T1000 (cell line): ENCODE measurements around the gene SLC13A3.

Experiments used
- DNase-seq: peaks from one replicate; lab custom pipeline; 2025; ENCODE audit warnings: mixed read lengths; lab: John Stamatoyannopoulos, UW

SLC13A3 gene

GRCh38 chr20:46635514-46636136, 15.6 kb downstream of the SLC13A3 start:
- no peak for DNase-seq

- DNase-seq: no peak
Observed at GRCh38 chr20:46634528-46634927, 16.7 kb downstream of the SLC13A3 start.

DNA sequence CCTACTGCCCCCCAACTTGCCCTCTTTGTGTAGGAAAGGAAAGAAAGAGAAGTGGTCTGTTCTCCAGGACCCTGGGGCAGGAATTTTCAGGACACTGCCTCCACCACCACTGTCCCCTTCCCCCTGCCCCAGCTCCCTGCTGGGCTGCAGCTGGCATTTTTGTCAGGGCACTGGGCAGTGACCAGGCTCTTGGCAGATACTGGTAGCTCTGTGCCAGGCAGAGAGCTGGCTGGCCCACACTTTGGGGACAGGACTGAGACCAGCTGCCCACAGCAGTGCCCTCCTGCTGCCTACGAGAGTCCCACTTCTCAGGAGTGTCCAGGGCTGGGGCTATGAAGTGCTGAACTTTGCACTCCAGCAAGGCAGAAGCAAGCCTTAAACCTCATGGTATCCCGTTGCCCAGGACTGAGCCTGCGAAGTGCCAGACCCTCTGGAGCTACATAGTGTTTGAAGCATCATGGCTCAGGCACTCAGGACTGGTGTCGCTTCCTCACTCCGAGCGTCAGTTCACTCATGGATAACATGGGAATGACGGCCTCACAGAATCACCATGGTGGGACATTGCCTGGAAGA, 19.3 kb downstream of the SLC13A3 start:
- no peak for DNase-seq

DNA sequence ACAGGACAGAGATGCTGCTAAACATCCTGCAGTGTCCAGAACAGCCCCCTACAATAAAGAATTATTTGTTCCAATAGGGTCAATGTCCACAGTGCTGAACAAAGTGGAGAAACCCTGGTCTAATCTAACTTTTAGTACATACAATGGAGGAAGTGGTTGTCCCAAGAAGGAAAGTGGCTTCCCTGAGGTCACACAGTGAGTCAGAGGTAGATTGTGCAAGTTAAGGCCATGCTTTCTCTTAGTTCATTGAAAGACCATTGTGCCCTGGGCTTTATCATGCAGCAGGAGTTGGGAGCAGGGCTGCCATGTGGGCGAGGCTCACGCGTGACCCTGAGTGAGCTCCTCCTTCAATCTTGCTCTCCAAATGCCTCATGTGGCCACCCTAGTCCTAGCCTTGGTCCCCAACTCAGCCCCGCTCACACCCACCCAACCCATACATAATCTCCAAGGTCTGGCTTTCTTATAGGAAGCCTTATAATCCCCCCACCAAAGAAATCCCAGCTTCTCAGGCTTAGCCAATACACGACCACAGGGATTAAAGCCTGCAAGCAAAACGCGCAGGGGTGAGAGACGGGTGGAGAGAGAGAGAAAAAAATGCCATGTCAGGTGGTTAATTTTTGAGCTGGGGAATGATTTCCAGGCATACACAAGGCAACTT, 19.9 kb downstream of the SLC13A3 start:
- DNase-seq: no peak

DNA sequence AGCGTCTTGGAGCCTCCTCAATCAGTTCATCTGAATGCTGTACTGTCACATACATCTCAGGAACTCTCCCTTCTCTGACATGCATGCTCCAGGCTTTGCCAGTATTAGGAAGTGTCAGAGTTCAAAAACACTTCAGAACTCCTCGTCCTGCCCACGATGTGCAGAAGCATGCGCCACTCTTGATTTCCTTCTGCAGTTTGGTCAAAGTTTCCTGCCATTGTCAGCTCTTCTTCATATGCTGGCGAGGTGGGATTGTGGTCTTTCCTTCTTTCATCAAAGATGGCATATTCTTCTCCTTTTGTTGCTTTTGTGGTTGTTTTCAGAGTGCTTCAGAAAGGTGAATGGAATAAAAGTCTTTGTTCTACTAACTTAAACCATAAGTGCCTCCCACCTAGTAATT, 21.0 kb downstream of the SLC13A3 start:
- DNase-seq: no peak

DNA sequence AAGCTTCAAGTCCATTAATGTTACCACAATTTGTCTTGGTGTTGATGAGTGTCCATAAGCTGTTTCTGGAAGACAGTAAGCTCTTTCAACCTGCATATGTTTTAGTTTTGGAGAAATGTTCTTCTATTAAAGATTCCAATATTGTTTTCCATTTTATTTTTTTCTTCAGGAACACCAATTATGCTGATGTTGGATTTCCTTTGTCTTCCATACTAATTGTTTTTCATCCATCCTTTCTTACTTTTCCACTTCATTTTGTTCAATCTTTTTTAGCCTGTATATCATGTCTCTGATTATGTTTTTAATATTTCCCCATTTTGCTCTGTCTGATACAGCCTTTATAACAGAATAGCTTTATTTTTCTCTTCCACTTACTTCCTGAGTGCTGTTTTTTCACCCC, 21.9 kb downstream of the SLC13A3 start:
- DNase-seq: no peak

- no peak for DNase-seq
Observed at GRCh38 chr20:46627234-46627633, 24.0 kb downstream of the SLC13A3 start.

GRCh38 chr20:46626758-46627157, 24.5 kb downstream of the SLC13A3 start:
- DNase-seq: no peak

DNA sequence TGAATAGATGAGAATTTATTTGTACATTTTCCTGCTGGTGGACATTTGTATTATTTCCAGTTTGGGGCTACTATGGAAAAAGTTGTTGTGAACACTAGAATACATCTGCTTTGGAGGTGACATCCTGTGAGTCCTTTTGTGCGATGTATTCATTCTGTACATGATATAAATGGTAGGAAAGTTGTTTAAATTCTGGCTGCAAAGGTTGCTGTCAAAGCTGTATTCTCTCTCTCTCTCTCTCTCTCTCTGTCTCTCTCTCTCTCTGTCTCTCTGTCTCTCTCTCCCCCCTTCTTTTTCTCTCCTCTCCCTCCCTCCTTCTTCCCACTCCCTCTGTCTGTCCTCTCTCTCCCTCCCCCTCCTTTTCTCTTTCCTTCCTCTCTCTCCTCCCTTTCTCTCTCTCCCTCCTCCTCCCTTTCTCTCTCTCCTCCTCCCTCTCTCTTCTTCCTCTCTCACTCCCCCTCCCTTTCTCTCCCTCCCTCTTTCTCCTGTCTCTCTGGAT, 25.3 kb downstream of the SLC13A3 start:
- no peak for DNase-seq

- no peak for DNase-seq
Observed at GRCh38 chr20:46624946-46625345, 26.3 kb downstream of the SLC13A3 start.

GRCh38 chr20:46622165-46622564, 29.1 kb downstream of the SLC13A3 start:
- DNase-seq: no peak

- no peak for DNase-seq
Observed at GRCh38 chr20:46621492-46621891, 29.8 kb downstream of the SLC13A3 start.

- DNase-seq: no peak
Observed at GRCh38 chr20:46619445-46619844, 31.8 kb downstream of the SLC13A3 start.

- DNase-seq: no peak
Observed at GRCh38 chr20:46618316-46619100, 32.8 kb downstream of the SLC13A3 start.

GRCh38 chr20:46614503-46614902, 36.8 kb downstream of the SLC13A3 start:
- no peak for DNase-seq

DNA sequence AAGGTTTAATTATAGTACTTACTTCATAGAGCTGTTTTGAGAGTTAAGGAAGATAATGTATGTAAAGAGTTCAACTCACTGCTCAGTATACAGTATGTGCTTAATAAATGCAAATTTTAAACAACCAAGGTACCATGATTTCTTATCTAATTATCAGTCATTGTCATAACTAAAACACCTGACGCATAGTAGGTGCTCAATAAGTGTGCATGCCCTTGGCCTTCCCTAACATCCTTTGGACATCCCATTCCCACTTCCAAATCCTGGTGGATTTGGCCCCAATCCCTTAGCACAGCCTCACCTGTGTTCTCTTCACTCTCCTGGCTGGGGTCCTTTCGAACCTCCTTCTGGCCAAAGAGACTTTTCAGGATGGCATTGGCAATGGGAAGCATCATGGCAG, 41.1 kb downstream of the SLC13A3 start:
- no peak for DNase-seq

DNA sequence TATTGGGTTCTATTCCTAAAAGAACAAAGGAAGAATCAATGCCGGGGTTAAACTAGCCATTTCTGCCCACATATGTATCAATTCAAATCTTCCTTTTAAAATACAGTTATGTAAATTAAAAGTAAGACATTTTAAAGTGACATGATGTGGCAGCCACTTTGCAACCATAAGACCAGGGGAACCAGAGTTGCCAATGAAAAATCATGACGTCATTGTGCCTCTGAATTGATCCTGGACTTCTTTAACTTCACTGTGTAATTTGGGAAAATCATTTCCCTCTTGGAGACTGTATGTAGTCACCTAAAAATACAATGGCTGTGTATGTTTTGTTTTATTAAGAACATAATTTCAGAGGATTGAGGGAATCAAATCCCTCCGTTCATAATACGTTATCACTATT, 42.2 kb downstream of the SLC13A3 start:
- DNase-seq: no peak

DNA sequence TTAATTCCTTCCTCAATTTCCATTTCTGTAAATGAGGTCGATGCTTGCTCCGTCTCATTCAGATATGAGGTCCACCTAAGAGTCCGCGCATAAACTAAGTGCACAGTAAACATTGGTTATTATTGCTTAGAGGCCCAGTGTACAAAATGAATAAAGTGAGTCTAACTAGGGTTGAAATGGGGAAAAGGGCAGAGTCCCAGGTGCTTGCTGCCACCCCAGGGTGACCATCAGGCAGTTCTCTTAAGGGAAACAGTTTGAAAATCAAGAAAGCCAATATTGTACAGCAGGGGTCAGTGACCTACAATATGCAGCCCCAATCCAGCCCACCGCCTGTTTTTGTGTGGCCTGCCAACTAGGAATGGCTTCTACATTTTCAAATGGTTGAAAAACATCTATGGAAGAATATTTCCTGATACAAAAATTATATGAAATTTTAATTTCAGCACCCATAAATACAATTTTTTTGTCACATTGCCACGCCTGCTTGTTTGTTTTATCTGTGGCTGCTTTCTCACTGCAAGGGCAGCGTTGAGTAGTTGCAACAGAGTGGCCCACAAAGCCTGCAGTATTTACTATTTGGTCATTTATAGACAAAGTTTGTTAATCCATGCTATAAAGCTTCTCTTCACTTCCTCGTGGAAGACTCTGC, 43.3 kb downstream of the SLC13A3 start:
- no peak for DNase-seq

GRCh38 chr20:46607191-46607848, 43.9 kb downstream of the SLC13A3 start:
- no peak for DNase-seq

DNA sequence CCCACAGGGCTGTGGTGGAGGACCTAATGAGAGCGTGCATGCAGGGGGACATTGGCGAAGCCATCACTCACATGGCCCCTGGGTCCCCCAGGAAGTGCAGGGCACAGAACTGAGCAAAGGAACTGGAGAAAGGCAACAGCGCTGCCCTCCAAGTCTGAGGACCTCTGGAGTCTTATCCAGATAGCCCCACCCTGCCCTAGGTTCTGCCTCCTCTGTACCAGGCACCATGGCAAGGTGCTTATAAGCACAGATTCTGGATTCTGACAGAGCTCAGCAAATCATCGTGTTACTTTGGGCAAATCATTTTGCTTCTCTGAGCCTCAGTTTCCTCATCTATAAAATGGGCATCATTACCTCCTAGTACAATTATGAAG, 44.5 kb downstream of the SLC13A3 start:
- no peak for DNase-seq

- DNase-seq: no peak
Observed at GRCh38 chr20:46605978-46606816, 45.1 kb downstream of the SLC13A3 start.
